NT2/D1 (cell line): ENCODE measurements around the gene CYP4F3.

Experiments
- SUZ12 ChIP-seq: IDR thresholded peaks from 2 replicates; pipeline ENCODE4 v1.6.1; 2011; ENCODE audit not compliant: insufficient read length, insufficient read depth; ENCODE audit errors: extremely low read depth
- YY1 ChIP-seq: IDR thresholded peaks from 2 replicates; pipeline ENCODE4 v1.6.1; 2011; ENCODE audit not compliant: insufficient read length, insufficient read depth
- ZNF274 ChIP-seq: IDR thresholded peaks from 2 replicates; pipeline ENCODE4 v1.6.1; 2011; ENCODE audit warnings: mild to moderate bottlenecking, low read depth, low read length

GRCh38 chr19:15595069-15595468 lies 45.6 kb upstream of the CYP4F3 start:
- TF ChIP-seq ZNF274 (no peak), YY1 (no peak), SUZ12 (no peak)
